ENCODE measurements around the gene TCF4.

The TCF4 gene

GRCh38 chr18:55544014-55544413 is 44.0 kb downstream of the TCF4 start:
- DNase-seq (ENCODE audit: low read depth), result no peak

- DNase-seq (ENCODE audit: low read depth), result no peak
Observed at GRCh38 chr18:55543130-55543704, 44.8 kb downstream of the TCF4 start.

- DNase-seq (ENCODE audit: low read depth), result no peak
Observed at GRCh38 chr18:55541571-55541970, 46.4 kb downstream of the TCF4 start.

- DNase-seq (ENCODE audit: low read depth), result no peak
Observed at GRCh38 chr18:55539240-55539639, 48.8 kb downstream of the TCF4 start.

GRCh38 chr18:55534996-55535395 is 53.0 kb downstream of the TCF4 start:
- no peak for DNase-seq (ENCODE audit: low read depth)

- DNase-seq (ENCODE audit: low read depth), result no peak
Observed at GRCh38 chr18:55534547-55534946, 53.4 kb downstream of the TCF4 start.

GRCh38 chr18:55530166-55530565 is 57.8 kb downstream of the TCF4 start:
- no peak for DNase-seq (ENCODE audit: low read depth)

- DNase-seq (ENCODE audit: low read depth), result no peak
Observed at GRCh38 chr18:55529581-55529980, 58.4 kb downstream of the TCF4 start.

GRCh38 chr18:55525845-55526244 is 62.1 kb downstream of the TCF4 start:
- no peak for DNase-seq (ENCODE audit: low read depth)

GRCh38 chr18:55524353-55525073 is 63.5 kb downstream of the TCF4 start:
- no peak for DNase-seq (ENCODE audit: low read depth)

- DNase-seq (ENCODE audit: low read depth), result no peak
Observed at GRCh38 chr18:55523001-55523400, 65.0 kb downstream of the TCF4 start.

- DNase-seq (ENCODE audit: low read depth), result no peak
Observed at GRCh38 chr18:55522011-55522410, 66.0 kb downstream of the TCF4 start.

- no peak for DNase-seq (ENCODE audit: low read depth)
Observed at GRCh38 chr18:55517055-55517454, 70.9 kb downstream of the TCF4 start.

GRCh38 chr18:55515941-55516710 is 71.9 kb downstream of the TCF4 start:
- no peak for DNase-seq (ENCODE audit: low read depth)

- DNase-seq (ENCODE audit: low read depth), result no peak
Observed at GRCh38 chr18:55515214-55515613, 72.8 kb downstream of the TCF4 start.

GRCh38 chr18:55513161-55513560 is 74.8 kb downstream of the TCF4 start:
- no peak for DNase-seq (ENCODE audit: low read depth)

- no peak for DNase-seq (ENCODE audit: low read depth)
Observed at GRCh38 chr18:55511277-55511676, 76.7 kb downstream of the TCF4 start.

- DNase-seq (ENCODE audit: low read depth), result no peak
Observed at GRCh38 chr18:55510809-55511208, 77.2 kb downstream of the TCF4 start.

GRCh38 chr18:55509631-55510324 is 78.2 kb downstream of the TCF4 start:
- no peak for DNase-seq (ENCODE audit: low read depth)

- no peak for DNase-seq (ENCODE audit: low read depth)
Observed at GRCh38 chr18:55508651-55509050, 79.3 kb downstream of the TCF4 start.

GRCh38 chr18:55506074-55506473 is 81.9 kb downstream of the TCF4 start:
- DNase-seq (ENCODE audit: low read depth), result no peak

GRCh38 chr18:55504808-55505207 is 83.2 kb downstream of the TCF4 start:
- DNase-seq (ENCODE audit: low read depth), result no peak

All from stimulated activated CD8-positive, alpha-beta memory T cell treated with anti-CD3 and anti-CD28 coated beads, Interleukin-15, amount 100 ng/mL, for 1 hour (primary cell).